Sigmoid colon (tissue), 7 donors: ENCODE data around the gene FREM1. TPM values are rescaled to one million over a fixed set of nuclear protein-coding genes. Genes with fewer than 3 reads are reported as not detected.

Experiments used
- DNase-seq: peaks from one replicate; pipeline ENCODE4 v3.0.0-alpha.2; 2019
- H3K27ac ChIP-seq, 4 donors: fragments of 200-600 bp; sonication (generic); one replicate each; pipeline ENCODE4 v1.5.1; 2016 to 2019; ENCODE audit warnings: mild to moderate bottlenecking in 1 of 4
- H3K27me3 ChIP-seq, 3 donors: fragments of 200-600 bp; sonication (generic); one replicate each; pipeline ENCODE4 v1.5.1; 2019; ENCODE audit warnings: mild to moderate bottlenecking in 1 of 3
- H3K36me3 ChIP-seq, 4 donors: fragments of 200-600 bp; sonication (generic); one replicate each; pipeline ENCODE4 v1.5.1; 2016 to 2019
- H3K4me1 ChIP-seq, 4 donors: fragments of 200-600 bp; sonication (generic); one replicate each; pipeline ENCODE4 v1.5.1; 2017 to 2019
- H3K4me3 ChIP-seq, 4 donors: fragments of 200-600 bp; sonication (generic); one replicate each; pipeline ENCODE4 v1.5.1; 2017 to 2019; ENCODE audit warnings: mild to moderate bottlenecking in 2 of 4, moderate library complexity in 1 of 4
- H3K9me3 ChIP-seq, 4 donors: fragments of 200-600 bp in 3 of 4; sonication (generic) in 3 of 4; one replicate each; pipeline versions ENCODE4 v1.5.1 to v1.6.1; 2013 to 2019
- CTCF ChIP-seq, 4 experiments: fragments of 450-650 bp in 3 of 4; fragments of 200-600 bp in 1 of 4; IDR thresholded peaks; one replicate each; pipeline ENCODE4 v1.5.1; 2016 to 2019; ENCODE audit warnings: antibody characterized with exemption in 4 of 4, mild to moderate bottlenecking in 3 of 4, moderate library complexity in 2 of 4
- EP300 ChIP-seq, 4 donors: sonication (generic); formaldehyde crosslinking; IDR thresholded peaks; one replicate each; pipeline ENCODE4 v1.6.1; 2017; ENCODE audit warnings: antibody characterized with exemption in 4 of 4
- POLR2A ChIP-seq, 2 donors: fragments of 450-650 bp; IDR thresholded peaks; one replicate each; pipeline ENCODE4 v1.6.1; 2016; ENCODE audit warnings: antibody characterized with exemption in 2 of 2, mild to moderate bottlenecking in 2 of 2, moderate library complexity in 2 of 2
- POLR2AphosphoS5 ChIP-seq, 4 donors: sonication (generic); formaldehyde crosslinking; IDR thresholded peaks; one replicate each; pipeline ENCODE4 v1.6.1; 2017; ENCODE audit warnings: antibody characterized with exemption in 4 of 4
- WGBS, 2 donors: extraction: QIAGEN DNeasy Blood & Tissue Kit; methylation state at CpG; one replicate each; pipeline ENCODE4 v1.1.7; 2013; 5-methylcytosine and 5-hydroxymethylcytosine counted together
- intact Hi-C: fragments of 100-400 bp; cut with DNase I; formaldehyde crosslinking; loops from one replicate; pipeline ENCODE4 v1.15.1; 2023
- polyA plus RNA-seq, 3 donors: library from polyadenylated mRNA; stranded (reverse); fragments of 200-250 nt; gene quantifications; one replicate each; pipeline ENCODE4 v1.2.3, GENCODE V29; 2013
- total RNA-seq, 4 donors: library from RNA; depleted of rRNA; stranded (reverse); fragments of >200 nt; gene quantifications; one replicate each; pipeline ENCODE4 v1.1.0, GENCODE V29; 2016
- donor health status: healthy with polysubstance abuse.
- donor health status: Bipolar disorder and iron deficiency.
- donor health status: healthy.

Gene FREM1
- total and polyA plus RNA-seq, 7 donors = 0.96 to 45.1 (median 11.4) TPM; not detected in 1

GRCh38 chr9:14779566-14780022 lies 130.6 kb downstream of the FREM1 start:
- Histone ChIP-seq H3K27me3 (no peaks in the 10 kb centered on the region), H3K4me1 (no peaks in the 10 kb centered on the region), H3K9me3 (no peaks in the 10 kb centered on the region), H3K4me3 (no peak overlapping the region), H3K27ac (no peak overlapping the region), H3K36me3 (peaks cover 0 to 20% (median 0%) of the 10 kb centered on the region in 4 donors)
- intact Hi-C loops = no loop called here
- WGBS, 2 donors = 88 to 89% methylated on average over 11 of the region's 11 CpGs
- TF ChIP-seq POLR2A (IDR thresholded peaks at IDR 0.05) (no peak), POLR2AphosphoS5 (IDR thresholded peaks at IDR 0.05) (no peak), CTCF (IDR thresholded peaks at IDR 0.05) (no peak), EP300 (IDR thresholded peaks at IDR 0.05) (no peak)
- DNase-seq = no peak

DNA sequence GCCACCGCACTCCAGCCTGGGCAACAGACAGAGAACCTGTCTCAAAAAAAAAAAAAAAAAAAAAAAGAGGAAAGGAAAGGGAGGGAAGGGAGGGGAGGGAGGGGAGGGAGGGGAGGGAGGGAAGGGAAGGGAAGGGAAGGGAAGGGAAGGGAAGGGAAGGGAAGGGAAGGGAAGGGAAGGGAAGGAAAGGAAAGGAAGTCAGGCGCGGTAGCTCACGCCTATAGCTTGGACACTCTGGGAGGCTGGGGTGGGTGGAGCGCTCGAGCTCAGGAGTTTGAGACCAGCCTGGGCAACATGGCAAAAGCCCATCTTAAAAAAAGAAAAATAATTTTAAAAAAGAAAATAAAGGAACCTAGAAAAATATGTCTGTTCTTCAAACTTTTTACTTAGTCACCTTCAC lies 131.7 kb downstream of the FREM1 start:
- intact Hi-C loops = no loop called here
- 85 to 92% methylated on average over 6 of the region's 6 CpGs for WGBS, 2 donors
- no peaks in the 10 kb centered on the region for H3K27me3 ChIP-seq

GRCh38 chr9:14775917-14776316 lies 134.3 kb downstream of the FREM1 start:
- Histone ChIP-seq H3K36me3 (peaks cover 0 to 4% (median 0%) of the 10 kb centered on the region in 4 donors), H3K9me3 (no peaks in the 10 kb centered on the region), H3K4me3 (no peak overlapping the region), H3K4me1 (no peaks in the 10 kb centered on the region), H3K27me3 (no peaks in the 10 kb centered on the region), H3K27ac (no peak overlapping the region)
- WGBS, 2 donors = 86 to 95% methylated on average over 7 of the region's 7 CpGs
- no peak for TF ChIP-seq POLR2A (IDR thresholded peaks at IDR 0.05)
- no peak for DNase-seq
- intact Hi-C loops = no loop called here

More for the DNA sequence above, 131.7 kb downstream of the FREM1 start:
- Histone ChIP-seq H3K36me3 (peaks cover 0 to 10% (median 0%) of the 10 kb centered on the region in 4 donors), H3K27ac (no peak overlapping the region), H3K4me1 (no peaks in the 10 kb centered on the region), H3K9me3 (no peaks in the 10 kb centered on the region), H3K4me3 (no peak overlapping the region)
- TF ChIP-seq CTCF (IDR thresholded peaks at IDR 0.05) (no peak), EP300 (IDR thresholded peaks at IDR 0.05) (no peak), POLR2A (IDR thresholded peaks at IDR 0.05) (no peak), POLR2AphosphoS5 (IDR thresholded peaks at IDR 0.05) (no peak)
- no peak for DNase-seq

- no peak for DNase-seq
- no peak for TF ChIP-seq POLR2A (IDR thresholded peaks at IDR 0.05)
- no peak for TF ChIP-seq EP300 (IDR thresholded peaks at IDR 0.05)
- no peak for TF ChIP-seq CTCF (IDR thresholded peaks at IDR 0.05)
- no peak for TF ChIP-seq POLR2AphosphoS5 (IDR thresholded peaks at IDR 0.05)
- Histone ChIP-seq H3K36me3 (no peaks in the 10 kb centered on the region), H3K27me3 (no peaks in the 10 kb centered on the region), H3K4me3 (no peak overlapping the region), H3K27ac (no peak overlapping the region), H3K9me3 (no peaks in the 10 kb centered on the region), H3K4me1 (no peaks in the 10 kb centered on the region)
- WGBS, 2 donors = 79 to 84% methylated on average over 7 of the region's 7 CpGs
- intact Hi-C loops = no loop called here
Observed at GRCh38 chr9:14770592-14770991, 139.6 kb downstream of the FREM1 start.

- WGBS, 2 donors = 36 to 47% methylated on average over 3 of the region's 3 CpGs
- Histone ChIP-seq H3K27ac (no peak overlapping the region), H3K4me1 (no peaks in the 10 kb centered on the region), H3K4me3 (no peak overlapping the region), H3K9me3 (no peaks in the 10 kb centered on the region), H3K27me3 (no peaks in the 10 kb centered on the region), H3K36me3 (peaks cover 0 to 3% (median 0%) of the 10 kb centered on the region in 4 donors)
- intact Hi-C loops = loop anchor here (5.0 to 10.0 kb wide), 2 partner anchors 152 to 366 kb away; no protein-coding TSS in a partner anchor
- no peak for DNase-seq
- no peak for TF ChIP-seq POLR2A (IDR thresholded peaks at IDR 0.05)
- TF ChIP-seq CTCF (IDR thresholded peaks at IDR 0.05) = no peak
- no peak for TF ChIP-seq EP300 (IDR thresholded peaks at IDR 0.05)
- TF ChIP-seq POLR2AphosphoS5 (IDR thresholded peaks at IDR 0.05) = no peak
Observed at GRCh38 chr9:14769230-14769571, 141.0 kb downstream of the FREM1 start.
